HepG2 (cell line): ENCODE data around the gene CACNA1G. TPM values are rescaled to one million over a fixed set of nuclear protein-coding genes. Genes with fewer than 3 reads are reported as not detected.
A peak's percentile ranks its signal among the peaks of the same experiment; 100 is the strongest.

Experiments
- ARID4A ChIP-seq: sonication (generic); formaldehyde crosslinking; IDR thresholded peaks from 2 replicates; pipeline ENCODE4 v1.5.0; 2020; ENCODE audit warnings: mild to moderate bottlenecking, missing genetic modification reagents, borderline replicate concordance
- ARNTL ChIP-seq: sonication (generic); formaldehyde crosslinking; IDR thresholded peaks from 2 replicates; pipeline ENCODE4 v1.4.0; 2020; ENCODE audit warnings: mild to moderate bottlenecking, missing genetic modification reagents
- BCL3 ChIP-seq: sonication (generic); formaldehyde crosslinking; IDR thresholded peaks from 2 replicates; pipeline ENCODE4 v1.5.1; 2020; ENCODE audit warnings: mild to moderate bottlenecking, missing genetic modification reagents, moderate library complexity
- BCLAF1 ChIP-seq: fragments of 450-650 bp; IDR thresholded peaks from 2 replicates; pipeline ENCODE4 v1.6.1; 2017; ENCODE audit warnings: mild to moderate bottlenecking
- GATAD1 ChIP-seq: IDR thresholded peaks from 2 replicates; pipeline ENCODE4 v1.6.1; 2016; ENCODE audit warnings: missing genetic modification reagents, missing compliant biosample characterization
- MEIS2 ChIP-seq: sonication (generic); formaldehyde crosslinking; IDR thresholded peaks from 2 replicates; pipeline ENCODE4 v1.9.0; 2021; ENCODE audit warnings: mild to moderate bottlenecking, missing genetic modification reagents
- REL ChIP-seq: sonication (generic); formaldehyde crosslinking; conservative IDR thresholded peaks from 2 replicates; pipeline ENCODE4 v1.8.0; 2022; ENCODE audit warnings: mild to moderate bottlenecking, missing genetic modification reagents, moderate library complexity
- RFXAP ChIP-seq: sonication (generic); formaldehyde crosslinking; IDR thresholded peaks from 2 replicates; pipeline ENCODE4 v1.4.0; 2020; ENCODE audit warnings: missing genetic modification reagents, borderline replicate concordance
- SNAPC4 ChIP-seq: sonication (generic); formaldehyde crosslinking; IDR thresholded peaks from 2 replicates; pipeline ENCODE4 v1.4.0; 2020; ENCODE audit warnings: mild to moderate bottlenecking, missing genetic modification reagents
- ZNF10 ChIP-seq: sonication (generic); formaldehyde crosslinking; IDR thresholded peaks from 2 replicates; pipeline ENCODE4 v1.4.0; 2020; ENCODE audit warnings: mild to moderate bottlenecking, low read depth, missing genetic modification reagents, borderline replicate concordance
- ZNF556 ChIP-seq: sonication (generic); formaldehyde crosslinking; IDR thresholded peaks from 2 replicates; pipeline ENCODE4 v1.4.0; 2020; ENCODE audit warnings: mild to moderate bottlenecking, missing genetic modification reagents, borderline replicate concordance
- ZNF784 ChIP-seq: sonication (generic); formaldehyde crosslinking; IDR thresholded peaks from 2 replicates; pipeline ENCODE4 v1.5.1; 2020; ENCODE audit warnings: missing genetic modification reagents, mild to moderate bottlenecking, borderline replicate concordance
- polyA plus RNA-seq, 8 experiments: library from polyadenylated mRNA; depleted of rRNA in 3 of 8; stranded (reverse) in 7 of 8; unstranded in 1 of 8; fragments of >200 nt; fragmentation: Illumina TruSeq in 4 of 8; extraction: Trizol in 4 of 8; gene quantifications; 2 replicates each; pipeline versions ENCODE4 v1.2.1 to v1.2.3, GENCODE V29; 2011 to 2016; ENCODE audit warnings: low read depth in 4 of 8, missing spikeins in 1 of 8, mixed read lengths in 1 of 8; ENCODE audit not compliant: insufficient read depth in 1 of 8
- total RNA-seq, 5 experiments: library from RNA; depleted of rRNA; stranded (reverse); fragments of >200 nt; fragmentation: Illumina TruSeq; extraction: Trizol; gene quantifications; 2 replicates each; pipeline ENCODE4 v1.2.3, GENCODE V29; 2016; ENCODE audit warnings: low read depth in 1 of 5

CACNA1G gene
- total and polyA plus RNA-seq, 2 of the 13 experiments (the other 11 are each of a cell fraction or from before 2014, with no cell fraction given): 0.02 TPM; not detected in 1

GRCh38 chr17:50542795-50543774 lies 17.4 kb upstream of the CACNA1G start (continued):
- TF ChIP-seq SNAPC4 (0 out of 2 replicates have a peak, but pooled peaks have one; percentile 58), GATAD1 (CRISPR knock-in tag) (peak; percentile 65), ARID4A (CRISPR knock-in tag) (peak; percentile 65), BCL3 (CRISPR knock-in tag) (no peak), RFXAP (CRISPR knock-in tag) (0 out of 2 replicates have a peak, but pooled peaks have one; percentile 72), BCLAF1 (no peak), ZNF784 (no peak), ARNTL (CRISPR knock-in tag) (peak; percentile 89), REL (0 out of 2 replicates have a peak, but pooled peaks have one; percentile 28), ZNF556 (CRISPR knock-in tag) (no peak), ZNF10 (no peak), MEIS2 (peak; percentile 63; the same call in 1 of the 2 replicates)
